Measurements from ENCODE around the gene TENM4. TPM values are rescaled to one million over a fixed set of nuclear protein-coding genes. Genes with fewer than 3 reads are reported as not detected.

Gene TENM4
- total RNA-seq, 1 donor from 2014 or later, result 0.63 TPM

- Histone ChIP-seq H3K4me1 (no peaks in the 10 kb centered on the region), H3K4me3 (no peak overlapping the region), H3K9me3 (replicated peaks) (no peaks in the 10 kb centered on the region), H3K36me3 (no peaks in the 10 kb centered on the region), H3K27me3 (ENCODE audit: low read depth) (peaks cover 35% of the 10 kb centered on the region), H3K27ac (replicated peaks) (no peak overlapping the region)
- no peak for TF ChIP-seq CTCF (IDR thresholded peaks at IDR 0.05; ENCODE audit: borderline replicate concordance)
- intact Hi-C loops (cut with micrococcal nuclease), result no loop called here
- DNase-seq, result no peak
These were observed 381.7 kb downstream of the TENM4 start for GRCh38 chr11:79059141-79059540.

GRCh38 chr11:79055856-79056631 is 384.8 kb downstream of the TENM4 start:
- TF ChIP-seq CTCF (IDR thresholded peaks at IDR 0.05; ENCODE audit: borderline replicate concordance), result no peak
- H3K9me3 ChIP-seq (replicated peaks), result no peaks in the 10 kb centered on the region
- no peaks in the 10 kb centered on the region for H3K36me3 ChIP-seq
- no peak overlapping the region for H3K4me3 ChIP-seq
- intact Hi-C loops (cut with micrococcal nuclease), result no loop called here
- peaks cover 58% of the 10 kb centered on the region for H3K27me3 ChIP-seq (ENCODE audit: low read depth)
- no peaks in the 10 kb centered on the region for H3K4me1 ChIP-seq
- H3K27ac ChIP-seq (replicated peaks), result no peak overlapping the region
- DNase-seq, result no peak

GRCh38 chr11:79054636-79055035 is 386.2 kb downstream of the TENM4 start:
- intact Hi-C loops (cut with micrococcal nuclease), result no loop called here
- no peak for DNase-seq

GRCh38 chr11:79052544-79052943 is 388.3 kb downstream of the TENM4 start:
- H3K4me3 ChIP-seq, result no peak overlapping the region
- no peaks in the 10 kb centered on the region for H3K9me3 ChIP-seq (replicated peaks)
- no peaks in the 10 kb centered on the region for H3K36me3 ChIP-seq
- H3K27ac ChIP-seq (replicated peaks), result no peak overlapping the region
- DNase-seq, result no peak
- peaks cover 77% of the 10 kb centered on the region for H3K27me3 ChIP-seq (ENCODE audit: low read depth)
- intact Hi-C loops (cut with micrococcal nuclease), result no loop called here
- TF ChIP-seq CTCF (IDR thresholded peaks at IDR 0.05; ENCODE audit: borderline replicate concordance), result peak; percentile 49
- no peaks in the 10 kb centered on the region for H3K4me1 ChIP-seq

More at GRCh38 chr11:79054636-79055035, 386.2 kb downstream of the TENM4 start:
- H3K36me3 ChIP-seq, result no peaks in the 10 kb centered on the region
- TF ChIP-seq CTCF (IDR thresholded peaks at IDR 0.05; ENCODE audit: borderline replicate concordance), result no peak
- H3K4me1 ChIP-seq, result no peaks in the 10 kb centered on the region
- H3K9me3 ChIP-seq (replicated peaks), result no peaks in the 10 kb centered on the region
- no peak overlapping the region for H3K27ac ChIP-seq (replicated peaks)
- H3K4me3 ChIP-seq, result no peak overlapping the region
- H3K27me3 ChIP-seq (ENCODE audit: low read depth), result peaks cover 63% of the 10 kb centered on the region

- no peaks in the 10 kb centered on the region for H3K36me3 ChIP-seq
- no peak for TF ChIP-seq CTCF (IDR thresholded peaks at IDR 0.05; ENCODE audit: borderline replicate concordance)
- H3K4me3 ChIP-seq, result no peak overlapping the region
- peak; percentile 52 for DNase-seq
- H3K9me3 ChIP-seq (replicated peaks), result no peaks in the 10 kb centered on the region
- peaks cover 70% of the 10 kb centered on the region for H3K27me3 ChIP-seq (ENCODE audit: low read depth)
- H3K4me1 ChIP-seq, result no peaks in the 10 kb centered on the region
- no peak overlapping the region for H3K27ac ChIP-seq (replicated peaks)
- intact Hi-C loops (cut with micrococcal nuclease), result no loop called here
These were observed 390.0 kb downstream of the TENM4 start for GRCh38 chr11:79050786-79051185.
